Neuronal stem cell (in vitro differentiated cells): ENCODE measurements around the gene TNIK.

Experiments
- DNase-seq: peaks from one replicate; pipeline ENCODE4 v3.0.0-alpha.2; 2013; ENCODE audit warnings: low spot score
- H2AFZ ChIP-seq: one replicate; pipeline ENCODE4 v1.6.1; 2013; ENCODE audit warnings: mild to moderate bottlenecking, low read length, inconsistent platforms
- H2AK5ac ChIP-seq: 2 replicates; pipeline ENCODE4 v1.6.1; 2013; ENCODE audit warnings: low read depth, mild to moderate bottlenecking, inconsistent platforms, low read length, moderate library complexity, mixed read lengths
- H2BK120ac ChIP-seq: 2 replicates; pipeline ENCODE4 v1.6.1; 2013; ENCODE audit warnings: low read depth, mild to moderate bottlenecking, inconsistent platforms, low read length, moderate library complexity, mixed read lengths
- H2BK12ac ChIP-seq: one replicate; pipeline ENCODE4 v1.6.1; 2013; ENCODE audit warnings: low read length, inconsistent platforms
- H2BK15ac ChIP-seq: 2 replicates; pipeline ENCODE4 v1.6.1; 2013; ENCODE audit warnings: mild to moderate bottlenecking, low read length, inconsistent platforms, mixed read lengths
- H2BK5ac ChIP-seq: one replicate; pipeline ENCODE4 v1.6.1; 2013; ENCODE audit warnings: inconsistent platforms, mild to moderate bottlenecking, low read length, moderate library complexity
- H3K14ac ChIP-seq: one replicate; pipeline ENCODE4 v1.6.1; 2013; ENCODE audit warnings: low read length, inconsistent platforms
- H3K18ac ChIP-seq: 2 replicates; pipeline ENCODE4 v1.6.1; 2013; ENCODE audit warnings: low read length, inconsistent platforms
- H3K23ac ChIP-seq: 2 replicates; pipeline ENCODE4 v1.6.1; 2013; ENCODE audit warnings: low read depth, mild to moderate bottlenecking, mixed read lengths, low read length, inconsistent platforms; ENCODE audit not compliant: poor library complexity
- H3K27ac ChIP-seq: replicated peaks from 3 replicates; pipeline ENCODE4 v1.5.1; 2013; ENCODE audit warnings: low read length, inconsistent platforms
- H3K27me3 ChIP-seq, 3 experiments: 2 replicates each; pipeline ENCODE4 v1.6.1; 2013; ENCODE audit warnings: low read length in 3 of 3, mild to moderate bottlenecking in 2 of 3, inconsistent platforms in 1 of 3, low read depth in 1 of 3, mixed read lengths in 1 of 3, moderate library complexity in 1 of 3; ENCODE audit not compliant: control insufficient read depth in 3 of 3, insufficient read depth in 3 of 3
- H3K36me3 ChIP-seq, 2 donors: replicated peaks in 1 of 2; 2 replicates each; pipeline ENCODE4 v1.6.1; 2013; ENCODE audit warnings: low read length in 2 of 2; ENCODE audit not compliant: control insufficient read depth in 2 of 2, insufficient read depth in 2 of 2
- H3K4ac ChIP-seq: 2 replicates; pipeline ENCODE4 v1.6.1; 2013; ENCODE audit warnings: inconsistent platforms, mild to moderate bottlenecking, low read length, moderate library complexity
- H3K4me1 ChIP-seq, 2 donors: 1 replicate in 1 of 2; 2 replicates in 1 of 2; pipeline ENCODE4 v1.6.1; 2013; ENCODE audit warnings: low read length in 2 of 2, low read depth in 1 of 2; ENCODE audit not compliant: control insufficient read depth in 2 of 2, insufficient read depth in 1 of 2
- H3K4me2 ChIP-seq: one replicate; pipeline ENCODE4 v1.6.1; 2013; ENCODE audit warnings: mild to moderate bottlenecking, low read length, inconsistent platforms; ENCODE audit not compliant: insufficient read depth, poor library complexity, severe bottlenecking
- H3K4me3 ChIP-seq, 2 donors: 2 replicates each; pipeline ENCODE4 v1.5.1; 2013; ENCODE audit warnings: low read length in 2 of 2, mild to moderate bottlenecking in 2 of 2, inconsistent platforms in 1 of 2, moderate library complexity in 1 of 2
- H3K79me1 ChIP-seq: one replicate; pipeline ENCODE4 v1.6.1; 2013; ENCODE audit warnings: low read depth, mild to moderate bottlenecking, inconsistent platforms, low read length, moderate library complexity
- H3K9ac ChIP-seq: one replicate; pipeline ENCODE4 v1.6.1; 2013; ENCODE audit warnings: mild to moderate bottlenecking, low read depth, low read length, inconsistent platforms; ENCODE audit not compliant: poor library complexity
- H3K9me3 ChIP-seq, 2 donors: replicated peaks in 1 of 2; 2 replicates each; pipeline versions ENCODE3 to v1.6.1; 2013; ENCODE audit warnings: low read length in 2 of 2, mild to moderate bottlenecking in 2 of 2, inconsistent platforms in 1 of 2, low read depth in 1 of 2, mixed read lengths in 1 of 2, moderate library complexity in 1 of 2; ENCODE audit not compliant: control insufficient read depth in 2 of 2, insufficient read depth in 1 of 2
- H4K8ac ChIP-seq: one replicate; pipeline ENCODE4 v1.6.1; 2013; ENCODE audit warnings: low read depth, mild to moderate bottlenecking, inconsistent platforms, low read length, moderate library complexity
- H4K91ac ChIP-seq: one replicate; pipeline ENCODE4 v1.6.1; 2013; ENCODE audit warnings: low read length, low read depth, mild to moderate bottlenecking, inconsistent platforms; ENCODE audit not compliant: poor library complexity
- WGBS, 2 donors: extraction: QIAGEN DNeasy Blood & Tissue Kit; methylation state at CpG; one replicate each; pipeline ENCODE4 v1.1.7; 2013; ENCODE audit warnings: missing lambda C conversion rate in 2 of 2, mixed read lengths in 1 of 2; ENCODE audit not compliant: insufficient read length in 2 of 2, insufficient replicate concordance in 1 of 2; ENCODE audit errors: extremely low coverage in 2 of 2; 5-methylcytosine and 5-hydroxymethylcytosine counted together

The TNIK gene

DNA sequence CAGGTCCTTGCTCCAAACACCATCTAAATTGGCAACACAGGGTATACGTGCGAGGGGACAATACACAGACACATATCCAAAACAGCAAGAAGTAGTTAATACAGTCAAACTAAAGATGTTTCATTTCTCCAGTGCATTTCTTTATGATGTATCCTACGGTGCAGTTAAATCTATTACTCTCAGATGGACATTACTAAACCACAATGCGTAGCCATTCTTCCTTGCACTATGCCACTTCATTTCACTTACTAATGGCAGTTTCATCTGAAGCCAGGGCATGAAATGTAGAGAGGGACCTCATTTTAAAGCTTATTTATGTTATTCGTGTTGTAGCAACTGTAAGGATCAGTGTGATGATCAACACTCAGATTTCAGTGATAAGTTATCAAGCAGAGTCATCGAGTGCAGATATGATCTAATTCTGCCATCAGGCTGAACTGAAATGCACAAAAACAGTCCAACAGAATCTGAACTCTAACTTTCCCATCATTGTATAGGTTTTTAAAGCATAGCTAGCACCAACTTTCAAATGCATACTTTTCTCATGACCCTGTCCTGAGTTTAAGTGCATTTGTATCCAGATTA lies 14.5 kb downstream of the TNIK start:
- Histone ChIP-seq H3K79me1 (no peaks in the 10 kb centered on the region), H3K4me3 (no peak overlapping the region), H3K4ac (no peak overlapping the region), H2AFZ (no peak overlapping the region), H3K9me3 (no peaks in the 10 kb centered on the region), H2BK120ac (no peak overlapping the region), H2BK5ac (no peak overlapping the region), H3K23ac (no peak overlapping the region), H3K4me2 (no peak overlapping the region), H3K18ac (no peak overlapping the region), H3K36me3 (peaks cover 0 to 18% of the 10 kb centered on the region in 2 donors), H3K14ac (no peak overlapping the region), H3K27ac (no peak overlapping the region), H2BK12ac (no peak overlapping the region), H3K9ac (no peak overlapping the region), H3K27me3 (no peaks in the 10 kb centered on the region), H3K4me1 (peaks cover 0 to 6% of the 10 kb centered on the region in 2 donors), H4K8ac (no peak overlapping the region), H4K91ac (no peak overlapping the region), H2BK15ac (no peak overlapping the region), H2AK5ac (no peak overlapping the region)
- no peak for DNase-seq
- no CpG with 5 or more reads among the region's 6 CpGs for WGBS, 2 donors

DNA sequence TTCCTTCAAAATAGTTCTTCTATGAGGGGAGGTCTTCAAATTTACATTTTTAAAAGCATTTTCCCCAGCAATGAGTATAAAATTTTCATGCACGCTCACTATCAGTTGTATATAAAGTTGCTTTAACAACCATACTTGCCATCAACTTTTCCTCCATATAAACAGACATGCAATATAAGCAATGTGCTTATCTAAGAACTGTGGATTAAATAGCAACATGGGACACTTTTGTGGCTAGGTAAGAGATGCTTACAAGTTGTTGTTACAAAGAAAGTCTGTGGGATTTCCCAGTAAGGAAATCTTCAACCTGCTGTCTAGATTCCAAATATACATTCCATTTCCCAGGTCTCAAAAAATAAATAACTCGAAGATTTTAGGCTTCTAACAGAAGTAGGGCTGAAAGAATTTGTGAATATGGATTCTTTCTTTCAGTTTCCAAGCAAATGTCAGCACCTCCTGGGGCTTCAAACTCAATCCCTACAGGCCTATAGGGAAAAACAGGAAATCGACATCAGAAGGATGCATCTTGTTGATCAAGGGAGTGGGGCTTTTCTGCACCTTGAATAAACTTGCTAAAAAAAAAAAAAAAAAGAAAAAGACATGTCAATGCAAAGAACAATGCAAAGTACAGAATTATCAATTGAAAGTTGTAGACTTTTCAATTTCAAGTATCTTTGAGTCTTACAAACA lies 16.1 kb downstream of the TNIK start:
- no peak overlapping the region for H2AK5ac ChIP-seq
- no peak overlapping the region for H3K14ac ChIP-seq
- H2AFZ ChIP-seq, result no peak overlapping the region
- H3K18ac ChIP-seq, result no peak overlapping the region
- no peak overlapping the region for H2BK120ac ChIP-seq
- no peak overlapping the region for H3K4me3 ChIP-seq
- no peak overlapping the region for H3K27ac ChIP-seq
- DNase-seq, result no peak
- H3K23ac ChIP-seq, result no peak overlapping the region
- H3K79me1 ChIP-seq, result no peaks in the 10 kb centered on the region
- H2BK15ac ChIP-seq, result no peak overlapping the region
- peaks cover 0 to 6% of the 10 kb centered on the region in 2 donors for H3K4me1 ChIP-seq
- no peaks in the 10 kb centered on the region for H3K27me3 ChIP-seq
- H3K4me2 ChIP-seq, result no peak overlapping the region
- H3K4ac ChIP-seq, result no peak overlapping the region
- H4K8ac ChIP-seq, result no peak overlapping the region
- no peak overlapping the region for H4K91ac ChIP-seq
- H2BK12ac ChIP-seq, result no peak overlapping the region
- WGBS, 2 donors, result no CpG with 5 or more reads among the region's 3 CpGs
- H2BK5ac ChIP-seq, result no peak overlapping the region
- no peaks in the 10 kb centered on the region for H3K9me3 ChIP-seq
- peaks cover 0 to 18% of the 10 kb centered on the region in 2 donors for H3K36me3 ChIP-seq
- no peak overlapping the region for H3K9ac ChIP-seq

GRCh38 chr3:171443211-171443957 lies 16.8 kb downstream of the TNIK start:
- Histone ChIP-seq H3K9ac (no peak overlapping the region), H2BK120ac (no peak overlapping the region), H3K4me1 (peaks cover 0 to 6% of the 10 kb centered on the region in 2 donors), H3K14ac (no peak overlapping the region), H2AK5ac (no peak overlapping the region), H2AFZ (no peak overlapping the region), H2BK12ac (no peak overlapping the region), H3K27me3 (no peaks in the 10 kb centered on the region), H3K79me1 (no peaks in the 10 kb centered on the region), H3K18ac (no peak overlapping the region), H3K9me3 (no peaks in the 10 kb centered on the region), H3K4me3 (no peak overlapping the region), H3K27ac (no peak overlapping the region), H3K4ac (no peak overlapping the region), H3K23ac (no peak overlapping the region), H2BK5ac (no peak overlapping the region), H3K36me3 (peaks cover 0 to 18% of the 10 kb centered on the region in 2 donors), H3K4me2 (no peak overlapping the region), H4K8ac (no peak overlapping the region), H2BK15ac (no peak overlapping the region), H4K91ac (no peak overlapping the region)
- no peak for DNase-seq
- WGBS, 2 donors, result no CpG with 5 or more reads among the region's 6 CpGs

DNA sequence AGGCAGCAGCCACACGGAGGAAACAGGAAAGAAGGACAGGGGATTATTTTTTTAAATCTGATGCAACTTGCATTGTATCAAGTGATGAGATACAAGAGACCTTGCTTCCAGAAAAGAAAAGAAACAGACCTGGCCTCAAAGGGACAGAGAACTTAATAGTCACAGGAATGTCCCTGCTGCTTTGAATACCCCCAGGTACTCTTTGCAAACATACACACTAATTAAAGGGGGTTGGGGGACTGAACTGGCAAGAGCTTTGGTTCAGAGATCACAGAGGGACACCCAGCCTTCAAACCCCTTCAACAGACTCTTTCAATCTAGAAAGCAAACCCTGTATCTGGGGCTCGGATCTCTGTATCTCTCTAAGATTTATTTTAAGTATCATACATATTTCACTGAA lies 18.0 kb downstream of the TNIK start:
- Histone ChIP-seq H3K14ac (no peak overlapping the region), H2BK15ac (no peak overlapping the region), H3K18ac (no peak overlapping the region), H2BK5ac (no peak overlapping the region), H3K27ac (peak overlapping the region; percentile 48), H3K23ac (no peak overlapping the region), H2BK120ac (no peak overlapping the region), H3K36me3 (peaks cover 0 to 18% of the 10 kb centered on the region in 2 donors), H3K9me3 (no peaks in the 10 kb centered on the region), H2BK12ac (no peak overlapping the region), H3K4ac (no peak overlapping the region), H3K27me3 (no peaks in the 10 kb centered on the region), H3K9ac (no peak overlapping the region), H4K8ac (no peak overlapping the region), H3K4me3 (no peak overlapping the region), H3K79me1 (no peaks in the 10 kb centered on the region), H2AK5ac (no peak overlapping the region), H3K4me2 (peak overlapping the region; percentile 4), H3K4me1 (peaks cover 0 to 6% of the 10 kb centered on the region in 2 donors), H4K91ac (no peak overlapping the region), H2AFZ (no peak overlapping the region)
- no peak for DNase-seq
- no CpG with 5 or more reads among the region's 2 CpGs for WGBS, 2 donors
